Cardiac muscle cell (in vitro differentiated cells and primary cell): ENCODE data around the gene RAB28. TPM values are rescaled to one million over a fixed set of nuclear protein-coding genes. Genes with fewer than 3 reads are reported as not detected.
"Not testable (repeated sequence)": the region's sequence is repeated elsewhere in the genome, so short reads cannot be mapped to it uniquely, and the experiment has no call there.

Source experiments
- DNase-seq, 2 donors: peaks; one replicate each; pipeline versions ENCODE4 v3.0.0 to v3.0.0-alpha.2; 2010 to 2017; ENCODE audit warnings: low read depth in 1 of 2, low spot score in 1 of 2
- H3K27ac ChIP-seq: fragments of 200-600 bp; sonication (generic); 2 replicates; pipeline ENCODE4 v1.5.1; 2016
- H3K27me3 ChIP-seq: fragments of 200-600 bp; sonication (generic); 2 replicates; pipeline ENCODE4 v1.6.0; 2016; ENCODE audit warnings: control low read depth
- H3K36me3 ChIP-seq: fragments of 200-600 bp; sonication (generic); 2 replicates; pipeline ENCODE4 v1.5.1; 2016; ENCODE audit warnings: control low read depth
- H3K4me1 ChIP-seq: fragments of 200-600 bp; sonication (generic); 2 replicates; pipeline ENCODE4 v1.8.1; 2017; ENCODE audit warnings: low read depth, mild to moderate bottlenecking, mixed run types
- H3K4me3 ChIP-seq: fragments of 200-600 bp; sonication (generic); 2 replicates; pipeline ENCODE4 v1.5.1; 2016; ENCODE audit warnings: mild to moderate bottlenecking
- H3K9me3 ChIP-seq: fragments of 200-600 bp; sonication (generic); 2 replicates; pipeline ENCODE4 v1.5.1; 2017; ENCODE audit warnings: low read depth, mild to moderate bottlenecking, control low read depth
- polyA plus RNA-seq: library from polyadenylated mRNA; unstranded; fragments of >200 nt; fragmentation: Nextera tagmentation; extraction: Ambion mirVana; gene quantifications from 2 replicates; pipeline ENCODE4 v1.2.1, GENCODE V29; 2016
- total RNA-seq: library from RNA; depleted of rRNA; stranded (reverse); fragments of >200 nt; gene quantifications from 2 replicates; pipeline ENCODE4 v1.2.3, GENCODE V29; 2016
- TF ChIP-seq, protein P1 (sequence below): IDR thresholded peaks from 2 replicates; pipeline ENCODE4 v1.5.1; 2012; ENCODE audit warnings: low read depth, mild to moderate bottlenecking, low read length

The RAB28 gene
- total and polyA plus RNA-seq, 2 experiments from 2014 or later, result 20.3 to 33.0 TPM

DNA sequence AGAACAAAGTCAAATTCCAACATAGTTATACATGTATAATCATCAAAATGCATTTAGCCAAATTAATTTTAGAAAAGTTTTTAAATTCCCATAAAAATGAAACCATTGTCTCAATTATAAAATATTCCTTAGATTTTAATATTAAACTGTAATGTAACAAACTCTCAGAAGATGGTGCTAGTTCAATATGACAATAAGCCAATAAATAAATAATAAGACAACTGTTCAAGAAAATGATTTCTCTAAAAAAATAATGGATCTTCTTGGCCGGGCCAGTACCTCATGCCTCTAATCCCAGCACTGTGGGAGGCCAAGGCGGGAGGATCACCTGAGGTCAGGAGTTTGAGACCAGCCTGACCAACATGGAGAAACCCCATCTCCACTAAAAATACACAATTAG lies 80.3 kb downstream of the RAB28 start:
- Histone ChIP-seq H3K4me1 (no peaks in the 10 kb centered on the region), H3K27me3 (no peaks in the 10 kb centered on the region), H3K4me3 (no peak overlapping the region), H3K36me3 (no peaks in the 10 kb centered on the region), H3K27ac (no peak overlapping the region), H3K9me3 (no peaks in the 10 kb centered on the region)
- DNase-seq, result no peak
- TF ChIP-seq, protein P1, sequence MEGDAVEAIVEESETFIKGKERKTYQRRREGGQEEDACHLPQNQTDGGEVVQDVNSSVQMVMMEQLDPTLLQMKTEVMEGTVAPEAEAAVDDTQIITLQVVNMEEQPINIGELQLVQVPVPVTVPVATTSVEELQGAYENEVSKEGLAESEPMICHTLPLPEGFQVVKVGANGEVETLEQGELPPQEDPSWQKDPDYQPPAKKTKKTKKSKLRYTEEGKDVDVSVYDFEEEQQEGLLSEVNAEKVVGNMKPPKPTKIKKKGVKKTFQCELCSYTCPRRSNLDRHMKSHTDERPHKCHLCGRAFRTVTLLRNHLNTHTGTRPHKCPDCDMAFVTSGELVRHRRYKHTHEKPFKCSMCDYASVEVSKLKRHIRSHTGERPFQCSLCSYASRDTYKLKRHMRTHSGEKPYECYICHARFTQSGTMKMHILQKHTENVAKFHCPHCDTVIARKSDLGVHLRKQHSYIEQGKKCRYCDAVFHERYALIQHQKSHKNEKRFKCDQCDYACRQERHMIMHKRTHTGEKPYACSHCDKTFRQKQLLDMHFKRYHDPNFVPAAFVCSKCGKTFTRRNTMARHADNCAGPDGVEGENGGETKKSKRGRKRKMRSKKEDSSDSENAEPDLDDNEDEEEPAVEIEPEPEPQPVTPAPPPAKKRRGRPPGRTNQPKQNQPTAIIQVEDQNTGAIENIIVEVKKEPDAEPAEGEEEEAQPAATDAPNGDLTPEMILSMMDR, result no peak

DNA sequence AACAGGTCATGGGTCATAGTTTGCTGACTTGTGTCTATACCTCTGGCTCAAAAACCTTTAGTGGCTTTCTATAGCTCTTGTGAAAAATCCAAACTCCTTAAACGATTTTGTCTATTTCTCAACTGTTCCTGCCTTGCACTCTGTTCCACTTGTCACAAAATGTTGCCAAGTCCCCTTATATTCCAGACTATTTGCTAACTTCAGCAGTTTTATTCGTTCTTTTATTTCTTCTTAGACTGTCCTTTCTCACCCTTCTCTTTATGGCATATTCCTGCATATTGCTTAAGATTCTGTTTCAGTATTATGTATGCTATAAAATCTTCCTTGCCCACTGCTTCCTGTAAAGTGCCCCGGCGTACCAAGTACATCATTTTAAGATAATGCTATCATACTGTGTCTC lies 80.8 kb downstream of the RAB28 start:
- H3K36me3 ChIP-seq, result no peaks in the 10 kb centered on the region
- TF ChIP-seq, protein P1, result no peak
- H3K27me3 ChIP-seq, result no peaks in the 10 kb centered on the region
- no peak for DNase-seq
- no peak overlapping the region for H3K27ac ChIP-seq
- no peaks in the 10 kb centered on the region for H3K9me3 ChIP-seq
- no peak overlapping the region for H3K4me3 ChIP-seq
- no peaks in the 10 kb centered on the region for H3K4me1 ChIP-seq

DNA sequence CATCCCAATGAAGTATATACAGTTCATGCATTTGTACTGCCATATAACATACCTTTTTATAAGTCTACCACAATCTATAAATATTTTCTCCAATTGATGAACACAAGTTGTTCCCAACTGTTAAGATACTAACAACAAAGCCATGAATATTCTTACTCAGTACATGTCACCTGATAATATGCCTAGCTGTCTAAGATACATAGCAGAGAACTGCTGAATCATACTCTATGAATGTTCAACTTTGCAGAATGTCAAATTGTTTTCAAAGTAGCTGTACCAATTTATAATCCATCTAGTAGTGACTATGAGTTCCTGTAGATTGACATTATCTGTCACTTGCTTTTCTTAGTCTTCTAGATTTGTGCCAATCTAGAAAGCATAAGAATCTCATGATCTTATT lies 84.9 kb downstream of the RAB28 start:
- peak in 1 of 2 donors; percentile 17 for DNase-seq
- H3K4me1 ChIP-seq, result peaks cover 7% of the 10 kb centered on the region
- TF ChIP-seq, protein P1, result no peak
- H3K27me3 ChIP-seq, result no peaks in the 10 kb centered on the region
- H3K4me3 ChIP-seq, result no peak overlapping the region
- H3K27ac ChIP-seq, result no peak overlapping the region
- H3K9me3 ChIP-seq, result no peaks in the 10 kb centered on the region
- H3K36me3 ChIP-seq, result no peaks in the 10 kb centered on the region

DNA sequence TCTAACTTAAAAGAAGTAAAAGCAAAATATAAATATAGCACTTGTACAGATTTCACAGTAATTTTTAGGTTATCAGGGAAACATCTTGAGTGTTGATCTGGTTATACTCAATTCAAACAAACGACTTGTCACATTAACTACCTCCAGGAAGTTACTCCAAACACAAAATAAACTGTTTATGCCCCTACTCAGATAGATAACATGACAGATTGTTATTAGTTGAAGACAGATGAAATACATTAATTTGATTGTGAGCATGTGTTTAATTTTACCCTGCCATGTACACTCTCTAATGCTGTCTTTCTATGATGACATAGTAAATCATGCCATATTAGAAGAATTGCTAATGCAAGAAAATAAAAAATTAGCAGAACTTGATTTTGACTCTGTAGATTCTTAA lies 88.0 kb downstream of the RAB28 start:
- TF ChIP-seq, protein P1, result no peak

DNA sequence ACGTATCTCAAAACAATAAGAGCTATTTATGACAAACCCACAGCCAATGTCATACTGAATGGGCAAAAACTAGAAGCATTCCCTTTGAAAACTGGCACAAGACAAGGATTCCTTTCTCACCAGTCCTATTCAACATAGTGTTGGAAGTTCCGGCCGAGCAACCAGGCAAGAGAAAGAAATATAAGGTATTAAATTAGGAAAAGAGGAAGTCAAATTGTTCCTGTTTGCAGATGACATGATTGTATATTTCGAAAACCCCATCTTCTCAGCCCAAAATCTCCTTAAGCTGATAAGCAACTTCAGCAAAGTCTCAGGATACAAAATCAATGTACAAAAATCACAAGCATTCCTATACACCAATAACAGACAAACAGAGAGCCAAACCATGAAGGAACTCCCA lies 94.2 kb downstream of the RAB28 start:
- DNase-seq, H3K4me1 ChIP-seq, H3K4me3 ChIP-seq, H3K9me3 ChIP-seq, H3K36me3 ChIP-seq, H3K27ac ChIP-seq, H3K27me3 ChIP-seq: not testable (repeated sequence)

More for the DNA sequence above, 88.0 kb downstream of the RAB28 start:
- H3K4me1 ChIP-seq, result peaks cover 7% of the 10 kb centered on the region
- H3K4me3 ChIP-seq, result no peak overlapping the region
- no peak overlapping the region for H3K27ac ChIP-seq
- no peaks in the 10 kb centered on the region for H3K9me3 ChIP-seq
- no peaks in the 10 kb centered on the region for H3K36me3 ChIP-seq
- H3K27me3 ChIP-seq, result no peaks in the 10 kb centered on the region
- no peak for DNase-seq

DNA sequence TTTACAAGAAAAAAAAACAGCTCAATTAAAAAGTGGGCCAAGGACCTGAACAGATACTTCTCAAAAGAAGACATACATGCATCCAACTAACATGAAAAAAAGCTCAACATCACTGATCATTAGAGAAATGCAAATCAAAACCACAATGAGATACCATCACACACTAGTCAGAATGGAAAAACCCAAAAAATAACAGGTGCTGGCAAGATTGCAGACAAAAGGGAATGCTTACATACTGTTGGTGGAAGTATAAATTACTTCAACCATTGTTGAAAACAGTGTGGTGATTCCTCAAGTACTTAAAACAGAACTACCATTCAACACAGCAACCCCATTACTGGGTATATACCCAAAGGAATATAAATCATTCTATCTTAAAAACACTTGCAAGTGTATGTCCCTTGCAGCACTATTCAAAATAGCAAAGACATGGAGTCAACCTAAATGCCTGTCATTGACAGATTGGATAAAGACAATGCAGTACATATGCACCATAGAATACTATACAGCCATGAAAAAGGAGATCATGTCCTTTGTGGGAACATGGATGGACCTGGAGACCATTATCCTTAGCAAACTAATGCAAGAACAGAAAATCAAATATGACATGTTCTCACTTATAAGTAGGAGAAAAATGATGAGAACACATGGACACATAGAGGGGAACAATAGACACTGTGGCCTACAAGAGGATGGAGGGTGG lies 97.6 kb downstream of the RAB28 start:
- no peak overlapping the region for H3K27ac ChIP-seq
- no peaks in the 10 kb centered on the region for H3K9me3 ChIP-seq
- H3K4me3 ChIP-seq, result no peak overlapping the region
- H3K27me3 ChIP-seq, result no peaks in the 10 kb centered on the region
- H3K4me1 ChIP-seq, result no peaks in the 10 kb centered on the region
- no peak for DNase-seq
- TF ChIP-seq, protein P1, result no peak
- no peaks in the 10 kb centered on the region for H3K36me3 ChIP-seq
